ENCODE data around the gene C19orf73. TPM values are rescaled to one million over a fixed set of nuclear protein-coding genes. Genes with fewer than 3 reads are reported as not detected.

C19orf73 gene
- polyA plus RNA-seq, 3 donors = 0.60 to 0.76 (median 0.66) TPM

GRCh38 chr19:49084206-49085019 lies 34.5 kb downstream of the C19orf73 start:
- 71% methylated on average over 18 of the region's 26 CpGs for WGBS (ENCODE audit: insufficient coverage)
- DNase-seq = no peak
- Mint-ChIP-seq H3K4me1 (peaks cover 21% of the 10 kb centered on the region), H3K27ac (peak overlapping the region in 6 of 7 donors; percentile 77 to 95 (median 89)), H3K9me3 (no peaks in the 10 kb centered on the region), H3K4me3 (peak overlapping the region; percentile 91 to 94), H3K27me3 (ENCODE audit: low read depth in 3 of 3) (peaks cover 2 to 4% (median 2%) of the 10 kb centered on the region in 3 donors), H3K36me3 (peaks cover 8 to 23% of the 10 kb centered on the region in 2 donors)
- no peaks in the 10 kb centered on the region for H3K27me3 ChIP-seq (ENCODE audit: control insufficient read depth in 2 of 2, insufficient read depth in 2 of 2, low read length in 2 of 2)
- H3K4me3 ChIP-seq (replicated peaks in 1 of 3; ENCODE audit: low read depth in 2 of 3, low read length in 3 of 3) = peak overlapping the region; percentile 62 to 93 (median 71)
- H3K36me3 ChIP-seq (replicated peaks in 1 of 2; ENCODE audit: control insufficient read depth in 1 of 2, insufficient read depth in 2 of 2, low read length in 2 of 2) = peaks cover 9 to 20% of the 10 kb centered on the region in 2 donors
- H3K4me1 ChIP-seq (ENCODE audit: control insufficient read depth in 1 of 2, insufficient read depth in 2 of 2, low read length in 2 of 2) = peaks cover 18 to 22% of the 10 kb centered on the region in 2 donors
- peak overlapping the region; percentile 96 for H3K4me2 ChIP-seq (replicated peaks; ENCODE audit: extremely low read depth, low read length, poor library complexity, severe bottlenecking)
- H3K27ac ChIP-seq (ENCODE audit: low read depth in 1 of 2, low read length in 2 of 2) = peak overlapping the region; percentile 61 to 84
- peak overlapping the region; percentile 84 for H3K9ac ChIP-seq (ENCODE audit: insufficient read depth, low read length, poor library complexity, severe bottlenecking)
- peak overlapping the region; percentile 82 for H2AFZ ChIP-seq (ENCODE audit: insufficient read depth, low read depth, low read length, poor library complexity, severe bottlenecking)
- intact Hi-C loops (cut with micrococcal nuclease) = loop anchor here in 1 of 2 donors (10.0 kb wide), 1 partner anchor 370 kb away; the partner anchor contains the start of genes ALDH16A1 and PIH1D1
- H3K9me3 ChIP-seq (replicated peaks in 1 of 2; ENCODE audit: control insufficient read depth in 1 of 2, insufficient read depth in 1 of 2, low read length in 2 of 2) = no peaks in the 10 kb centered on the region
- peaks cover 39% of the 10 kb centered on the region for H4K20me1 ChIP-seq (ENCODE audit: insufficient read depth, low read length)
- H3K79me2 ChIP-seq (ENCODE audit: insufficient read depth, low read length) = peaks cover 39% of the 10 kb centered on the region
- TF ChIP-seq CTCF (IDR thresholded peaks at IDR 0.05) = no peak

GRCh38 chr19:49081273-49081672 lies 37.7 kb downstream of the C19orf73 start:
- no peak overlapping the region for H3K4me3 ChIP-seq (replicated peaks in 1 of 3; ENCODE audit: low read depth in 2 of 3, low read length in 3 of 3)
- no peak overlapping the region for H3K4me2 ChIP-seq (replicated peaks; ENCODE audit: extremely low read depth, low read length, poor library complexity, severe bottlenecking)
- H3K9me3 ChIP-seq (replicated peaks in 1 of 2; ENCODE audit: control insufficient read depth in 1 of 2, insufficient read depth in 1 of 2, low read length in 2 of 2) = no peaks in the 10 kb centered on the region
- peaks cover 2 to 12% (median 3%) of the 10 kb centered on the region in 3 donors for H3K27me3 Mint-ChIP-seq (ENCODE audit: low read depth in 3 of 3)
- no peak overlapping the region for H3K27ac Mint-ChIP-seq
- H3K36me3 ChIP-seq (replicated peaks in 1 of 2; ENCODE audit: control insufficient read depth in 1 of 2, insufficient read depth in 2 of 2, low read length in 2 of 2) = no peaks in the 10 kb centered on the region
- DNase-seq = no peak
- H4K20me1 ChIP-seq (ENCODE audit: insufficient read depth, low read length) = peaks cover 10% of the 10 kb centered on the region
- H3K27ac ChIP-seq (ENCODE audit: low read depth in 1 of 2, low read length in 2 of 2) = no peak overlapping the region
- no CpG with 5 or more reads among the region's 1 CpG for WGBS (ENCODE audit: insufficient coverage)
- H3K9ac ChIP-seq (ENCODE audit: insufficient read depth, low read length, poor library complexity, severe bottlenecking) = no peak overlapping the region
- H3K4me1 Mint-ChIP-seq = peaks cover 8% of the 10 kb centered on the region
- no peak overlapping the region for H3K4me3 Mint-ChIP-seq
- no peak for TF ChIP-seq CTCF (IDR thresholded peaks at IDR 0.05)
- peaks cover 11% of the 10 kb centered on the region in 2 donors for H3K4me1 ChIP-seq (ENCODE audit: control insufficient read depth in 1 of 2, insufficient read depth in 2 of 2, low read length in 2 of 2)
- intact Hi-C loops (cut with micrococcal nuclease) = loop anchor here in 1 of 2 donors (10.0 kb wide), 1 partner anchor 374 kb away; the partner anchor contains the start of genes ALDH16A1 and PIH1D1
- no peak overlapping the region for H2AFZ ChIP-seq (ENCODE audit: insufficient read depth, low read depth, low read length, poor library complexity, severe bottlenecking)
- no peaks in the 10 kb centered on the region for H3K36me3 Mint-ChIP-seq
- peaks cover 10% of the 10 kb centered on the region for H3K79me2 ChIP-seq (ENCODE audit: insufficient read depth, low read length)
- H3K9me3 Mint-ChIP-seq = no peaks in the 10 kb centered on the region
- no peaks in the 10 kb centered on the region for H3K27me3 ChIP-seq (ENCODE audit: control insufficient read depth in 2 of 2, insufficient read depth in 2 of 2, low read length in 2 of 2)

All from CD14-positive monocyte (primary cell).